ENCODE results near the gene NUDT1.

The NUDT1 gene

GRCh38 chr7:2212906-2213305 lies 29.1 kb upstream of the NUDT1 start:
- WGBS (ENCODE audit: insufficient coverage), result 96% methylated on average over 8 of the region's 10 CpGs
- POLR2A ChIA-PET, result no interaction called here

GRCh38 chr7:2213551-2214215 lies 28.3 kb upstream of the NUDT1 start:
- no peak for DNase-seq
- H3K27me3 ChIP-seq (replicated peaks in 2 of 5; ENCODE audit: control insufficient read depth in 4 of 5, insufficient read depth in 5 of 5, low read length in 4 of 5), result no peaks in the 10 kb centered on the region
- peak overlapping the region in 1 of 2 experiments; percentile 30 for H3K27ac ChIP-seq (ENCODE audit: insufficient read depth in 1 of 2, low read depth in 1 of 2, low read length in 2 of 2, poor library complexity in 1 of 2, severe bottlenecking in 2 of 2)
- peaks cover 13 to 88% (median 68%) of the 10 kb centered on the region in 4 experiments for H3K36me3 ChIP-seq (ENCODE audit: control insufficient read depth in 4 of 4, insufficient read depth in 4 of 4, low read length in 3 of 4)
- 98% methylated on average over 14 of the region's 15 CpGs for WGBS (ENCODE audit: insufficient coverage)
- no peak overlapping the region for H3K4me3 ChIP-seq (ENCODE audit: control insufficient read depth in 1 of 7, extremely low read depth in 1 of 7, insufficient read depth in 4 of 7, low read depth in 2 of 7, low read length in 6 of 7)
- ChIA-PET CTCF (interaction anchor here (1.5 kb wide), 1 partner anchor 42 kb away, joined by 3 read pairs; no protein-coding TSS in a partner anchor), POLR2A (no interaction called here)
- H3K9me3 ChIP-seq (ENCODE audit: control extremely low read depth in 1 of 5, control insufficient read depth in 4 of 5, insufficient read depth in 2 of 5, low read depth in 1 of 5, low read length in 4 of 5), result no peaks in the 10 kb centered on the region
- H3K4me1 ChIP-seq (ENCODE audit: control extremely low read depth in 1 of 4, control insufficient read depth in 4 of 4, insufficient read depth in 4 of 4, low read length in 3 of 4), result peaks cover 0 to 5% (median 0%) of the 10 kb centered on the region in 4 experiments

More at GRCh38 chr7:2212906-2213305, 29.1 kb upstream of the NUDT1 start:
- H3K36me3 ChIP-seq (ENCODE audit: control insufficient read depth in 4 of 4, insufficient read depth in 4 of 4, low read length in 3 of 4), result peaks cover 13 to 89% (median 73%) of the 10 kb centered on the region in 4 experiments
- no peaks in the 10 kb centered on the region for H3K9me3 ChIP-seq (ENCODE audit: control extremely low read depth in 1 of 5, control insufficient read depth in 4 of 5, insufficient read depth in 2 of 5, low read depth in 1 of 5, low read length in 4 of 5)
- no peak overlapping the region for H3K4me3 ChIP-seq (ENCODE audit: control insufficient read depth in 1 of 7, extremely low read depth in 1 of 7, insufficient read depth in 4 of 7, low read depth in 2 of 7, low read length in 6 of 7)
- no peak overlapping the region for H3K27ac ChIP-seq (ENCODE audit: insufficient read depth in 1 of 2, low read depth in 1 of 2, low read length in 2 of 2, poor library complexity in 1 of 2, severe bottlenecking in 2 of 2)
- H3K27me3 ChIP-seq (replicated peaks in 2 of 5; ENCODE audit: control insufficient read depth in 4 of 5, insufficient read depth in 5 of 5, low read length in 4 of 5), result no peaks in the 10 kb centered on the region
- peaks cover 0 to 5% (median 0%) of the 10 kb centered on the region in 4 experiments for H3K4me1 ChIP-seq (ENCODE audit: control extremely low read depth in 1 of 4, control insufficient read depth in 4 of 4, insufficient read depth in 4 of 4, low read length in 3 of 4)
- CTCF ChIA-PET, result interaction anchor here (1.5 kb wide), 1 partner anchor 41 kb away, joined by 3 read pairs; no protein-coding TSS in a partner anchor
- no peak for DNase-seq

GRCh38 chr7:2214636-2215035 lies 27.4 kb upstream of the NUDT1 start:
- Histone ChIP-seq H3K9me3 (ENCODE audit: control extremely low read depth in 1 of 5, control insufficient read depth in 4 of 5, insufficient read depth in 2 of 5, low read depth in 1 of 5, low read length in 4 of 5) (no peaks in the 10 kb centered on the region), H3K27ac (ENCODE audit: insufficient read depth in 1 of 2, low read depth in 1 of 2, low read length in 2 of 2, poor library complexity in 1 of 2, severe bottlenecking in 2 of 2) (peak overlapping the region in 1 of 2 experiments; percentile 30), H3K36me3 (ENCODE audit: control insufficient read depth in 4 of 4, insufficient read depth in 4 of 4, low read length in 3 of 4) (peaks cover 13 to 86% (median 70%) of the 10 kb centered on the region in 4 experiments), H3K4me3 (ENCODE audit: control insufficient read depth in 1 of 7, extremely low read depth in 1 of 7, insufficient read depth in 4 of 7, low read depth in 2 of 7, low read length in 6 of 7) (peak overlapping the region in 1 of 7 experiments; percentile 2), H3K4me1 (ENCODE audit: control extremely low read depth in 1 of 4, control insufficient read depth in 4 of 4, insufficient read depth in 4 of 4, low read length in 3 of 4) (peaks cover 0 to 5% (median 0%) of the 10 kb centered on the region in 4 experiments), H3K27me3 (replicated peaks in 2 of 5; ENCODE audit: control insufficient read depth in 4 of 5, insufficient read depth in 5 of 5, low read length in 4 of 5) (no peaks in the 10 kb centered on the region)
- peak in 2 of 3 donors; percentile 65 to 76 for DNase-seq
- 78% methylated on average over 7 of the region's 9 CpGs for WGBS (ENCODE audit: insufficient coverage)
- POLR2A ChIA-PET, result no interaction called here
- CTCF ChIA-PET, result interaction anchor here (1.8 kb wide), 1 partner anchor 11 kb away, joined by 6 read pairs; no protein-coding TSS in a partner anchor

DNA sequence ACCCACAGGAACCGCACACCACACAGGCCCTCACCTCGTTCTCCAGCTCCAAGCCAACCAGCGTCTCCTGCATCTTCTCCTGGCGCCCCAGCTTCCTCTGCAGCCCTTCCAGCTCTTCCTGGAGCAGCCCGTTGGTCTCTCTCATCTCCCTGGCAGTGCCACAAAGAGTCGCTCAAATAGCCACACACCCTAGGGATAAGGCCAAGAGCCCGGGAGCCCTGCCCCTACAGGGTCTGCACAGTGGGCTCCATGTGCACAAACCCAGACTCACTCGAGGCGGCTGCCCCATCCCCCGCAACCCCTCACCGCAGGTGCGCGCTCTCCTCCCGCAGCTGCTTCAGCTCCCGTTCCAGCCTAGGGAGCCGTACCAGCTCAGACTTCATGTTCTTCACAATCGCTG lies 26.2 kb upstream of the NUDT1 start:
- Histone ChIP-seq H3K27ac (ENCODE audit: insufficient read depth in 1 of 2, low read depth in 1 of 2, low read length in 2 of 2, poor library complexity in 1 of 2, severe bottlenecking in 2 of 2) (no peak overlapping the region), H3K27me3 (replicated peaks in 2 of 5; ENCODE audit: control insufficient read depth in 4 of 5, insufficient read depth in 5 of 5, low read length in 4 of 5) (no peaks in the 10 kb centered on the region), H3K4me3 (ENCODE audit: control insufficient read depth in 1 of 7, extremely low read depth in 1 of 7, insufficient read depth in 4 of 7, low read depth in 2 of 7, low read length in 6 of 7) (no peak overlapping the region), H3K36me3 (ENCODE audit: control insufficient read depth in 4 of 4, insufficient read depth in 4 of 4, low read length in 3 of 4) (peaks cover 13 to 88% (median 70%) of the 10 kb centered on the region in 4 experiments), H3K9me3 (ENCODE audit: control extremely low read depth in 1 of 5, control insufficient read depth in 4 of 5, insufficient read depth in 2 of 5, low read depth in 1 of 5, low read length in 4 of 5) (no peaks in the 10 kb centered on the region), H3K4me1 (ENCODE audit: control extremely low read depth in 1 of 4, control insufficient read depth in 4 of 4, insufficient read depth in 4 of 4, low read length in 3 of 4) (peaks cover 0 to 5% (median 0%) of the 10 kb centered on the region in 4 experiments)
- POLR2A ChIA-PET, result no interaction called here
- CTCF ChIA-PET, result interaction anchor here (1.8 kb wide), 1 partner anchor 12 kb away, joined by 6 read pairs; no protein-coding TSS in a partner anchor
- no peak for DNase-seq
- 97% methylated on average over 14 of the region's 17 CpGs for WGBS (ENCODE audit: insufficient coverage)

GRCh38 chr7:2217206-2217605 lies 24.8 kb upstream of the NUDT1 start:
- 89% methylated on average over 10 of the region's 10 CpGs for WGBS (ENCODE audit: insufficient coverage)
- CTCF ChIA-PET, result interaction anchor here (1.0 to 1.5 kb wide), 3 partner anchors 10 to 131 kb away, joined by 3 to 4 read pairs (median 3); partner anchors contain the start of genes MRM2 and NUDT1
- POLR2A ChIA-PET, result no interaction called here
- Histone ChIP-seq H3K4me1 (ENCODE audit: control extremely low read depth in 1 of 4, control insufficient read depth in 4 of 4, insufficient read depth in 4 of 4, low read length in 3 of 4) (peaks cover 0 to 5% (median 0%) of the 10 kb centered on the region in 4 experiments), H3K9me3 (ENCODE audit: control extremely low read depth in 1 of 5, control insufficient read depth in 4 of 5, insufficient read depth in 2 of 5, low read depth in 1 of 5, low read length in 4 of 5) (no peaks in the 10 kb centered on the region), H3K27ac (ENCODE audit: insufficient read depth in 1 of 2, low read depth in 1 of 2, low read length in 2 of 2, poor library complexity in 1 of 2, severe bottlenecking in 2 of 2) (no peak overlapping the region), H3K36me3 (ENCODE audit: control insufficient read depth in 4 of 4, insufficient read depth in 4 of 4, low read length in 3 of 4) (peaks cover 15 to 85% (median 66%) of the 10 kb centered on the region in 4 experiments), H3K4me3 (ENCODE audit: control insufficient read depth in 1 of 7, extremely low read depth in 1 of 7, insufficient read depth in 4 of 7, low read depth in 2 of 7, low read length in 6 of 7) (no peak overlapping the region), H3K27me3 (replicated peaks in 2 of 5; ENCODE audit: control insufficient read depth in 4 of 5, insufficient read depth in 5 of 5, low read length in 4 of 5) (no peaks in the 10 kb centered on the region)
- no peak for DNase-seq

GRCh38 chr7:2217716-2218443 lies 24.1 kb upstream of the NUDT1 start:
- no peak for DNase-seq
- Histone ChIP-seq H3K9me3 (ENCODE audit: control extremely low read depth in 1 of 5, control insufficient read depth in 4 of 5, insufficient read depth in 2 of 5, low read depth in 1 of 5, low read length in 4 of 5) (no peaks in the 10 kb centered on the region), H3K27me3 (replicated peaks in 2 of 5; ENCODE audit: control insufficient read depth in 4 of 5, insufficient read depth in 5 of 5, low read length in 4 of 5) (no peaks in the 10 kb centered on the region), H3K27ac (ENCODE audit: insufficient read depth in 1 of 2, low read depth in 1 of 2, low read length in 2 of 2, poor library complexity in 1 of 2, severe bottlenecking in 2 of 2) (no peak overlapping the region), H3K4me1 (ENCODE audit: control extremely low read depth in 1 of 4, control insufficient read depth in 4 of 4, insufficient read depth in 4 of 4, low read length in 3 of 4) (peaks cover 0 to 5% (median 0%) of the 10 kb centered on the region in 4 experiments), H3K36me3 (ENCODE audit: control insufficient read depth in 4 of 4, insufficient read depth in 4 of 4, low read length in 3 of 4) (peaks cover 13 to 86% (median 63%) of the 10 kb centered on the region in 4 experiments), H3K4me3 (ENCODE audit: control insufficient read depth in 1 of 7, extremely low read depth in 1 of 7, insufficient read depth in 4 of 7, low read depth in 2 of 7, low read length in 6 of 7) (no peak overlapping the region)
- CTCF ChIA-PET, result interaction anchor here (1.0 to 1.5 kb wide), 3 partner anchors 10 to 130 kb away, joined by 3 to 4 read pairs (median 3); partner anchors contain the start of genes MRM2 and NUDT1
- POLR2A ChIA-PET, result no interaction called here
- 98% methylated on average over 14 of the region's 19 CpGs for WGBS (ENCODE audit: insufficient coverage)

Data from common myeloid progenitor, CD34-positive (primary cell).